ENCODE data around the gene ELOB.

Gene ELOB

DNA sequence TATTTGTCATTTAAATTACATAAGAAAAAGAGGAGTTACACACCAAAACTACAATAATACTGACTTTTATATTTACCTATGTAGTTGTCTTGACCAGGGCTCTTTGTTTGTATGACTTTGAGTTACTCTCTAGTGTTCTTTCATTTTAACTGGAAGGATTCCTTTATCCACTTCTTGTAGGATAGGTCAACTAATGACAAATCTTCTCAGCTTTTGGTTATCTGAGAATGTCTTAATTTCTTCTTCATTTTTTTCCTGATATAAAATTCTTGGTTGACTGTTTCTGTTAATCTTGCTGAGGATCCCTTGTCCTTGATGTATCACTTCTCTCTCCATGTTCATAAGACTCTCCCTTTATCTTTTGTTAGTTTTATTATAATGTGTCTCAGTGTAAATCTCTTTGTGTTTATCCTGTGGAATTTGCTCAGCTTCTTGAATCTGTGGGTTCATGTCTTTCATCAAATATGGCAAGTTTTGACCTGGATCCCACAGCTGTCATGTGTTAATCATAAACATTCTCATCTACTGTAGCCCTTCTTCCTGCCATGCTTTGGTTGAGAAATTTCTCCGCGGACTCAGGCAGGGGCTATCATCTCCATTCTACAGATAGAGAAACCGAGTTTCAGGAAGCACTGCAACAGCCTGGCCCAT is 26.6 kb upstream of the ELOB start:
- H3K9ac ChIP-seq (ENCODE audit: low read length), result no peak overlapping the region
- no peak overlapping the region for H2AK5ac ChIP-seq (ENCODE audit: low read length, severe bottlenecking)
- no peak overlapping the region for H3K14ac ChIP-seq (ENCODE audit: low read length in 2 of 2)
- H3K23ac ChIP-seq (ENCODE audit: low read length in 2 of 2), result no peak overlapping the region
- H3K4me3 ChIP-seq (ENCODE audit: insufficient read depth in 1 of 2, low read depth in 1 of 2, low read length in 2 of 2), result no peak overlapping the region
- H3K27me3 ChIP-seq (ENCODE audit: control insufficient read depth in 1 of 2, insufficient read depth in 1 of 2, low read length in 2 of 2), result peaks cover 13 to 52% of the 10 kb centered on the region in 2 experiments
- no peak overlapping the region for H4K91ac ChIP-seq (ENCODE audit: low read length)
- no peak for DNase-seq
- no peak overlapping the region for H3K4me2 ChIP-seq (ENCODE audit: low read length, poor library complexity, severe bottlenecking)
- H2BK120ac ChIP-seq (ENCODE audit: low read depth, low read length), result no peak overlapping the region
- no peak overlapping the region for H4K8ac ChIP-seq (ENCODE audit: low read length)
- no peak overlapping the region for H2AFZ ChIP-seq (ENCODE audit: low read depth, low read length)
- H3K18ac ChIP-seq (ENCODE audit: low read depth in 1 of 2, low read length in 2 of 2), result no peak overlapping the region
- peaks cover 38% of the 10 kb centered on the region for H3K9me3 ChIP-seq (ENCODE audit: control insufficient read depth, low read length)
- H2BK12ac ChIP-seq (ENCODE audit: low read length in 2 of 2), result no peak overlapping the region
- H3K4ac ChIP-seq (ENCODE audit: low read depth in 1 of 2, low read length in 2 of 2), result no peak overlapping the region
- no peak overlapping the region for H2BK15ac ChIP-seq (ENCODE audit: low read depth, poor library complexity, severe bottlenecking)
- no peaks in the 10 kb centered on the region for H3K36me3 ChIP-seq (ENCODE audit: control insufficient read depth in 1 of 2, insufficient read depth in 2 of 2, low read depth in 1 of 2, low read length in 2 of 2)
- H3K4me1 ChIP-seq (ENCODE audit: control insufficient read depth, insufficient read depth, low read depth, low read length), result no peaks in the 10 kb centered on the region
- H3K27ac ChIP-seq (ENCODE audit: low read length, poor library complexity, severe bottlenecking), result no peak overlapping the region
- no peak overlapping the region for H2BK5ac ChIP-seq (ENCODE audit: low read depth, low read length, poor library complexity, severe bottlenecking)
- H3K79me1 ChIP-seq (replicated peaks; ENCODE audit: low read length, poor library complexity, severe bottlenecking), result no peaks in the 10 kb centered on the region
- 33% methylated on average over 1 of the region's 3 CpGs for WGBS

DNA sequence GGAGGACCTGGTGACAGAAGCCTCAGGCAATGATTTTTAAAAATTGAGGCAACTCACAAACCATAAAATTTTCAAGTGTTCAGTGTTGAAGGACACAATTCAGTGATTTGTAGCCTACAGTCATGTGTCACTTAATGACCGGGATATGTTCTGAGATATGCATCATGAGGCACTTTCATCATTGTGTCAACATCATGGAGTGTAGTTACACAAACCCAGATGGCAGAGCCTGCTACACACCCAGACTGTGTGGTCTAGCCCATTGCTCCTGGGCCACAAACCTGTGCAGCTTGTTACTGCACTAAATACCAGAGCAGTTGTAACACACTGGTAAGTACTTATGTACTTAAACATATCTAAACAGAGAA is 22.8 kb upstream of the ELOB start:
- Histone ChIP-seq H3K9me3 (ENCODE audit: control insufficient read depth, low read length) (peaks cover 22% of the 10 kb centered on the region), H2BK12ac (ENCODE audit: low read length in 2 of 2) (no peak overlapping the region), H3K18ac (ENCODE audit: low read depth in 1 of 2, low read length in 2 of 2) (no peak overlapping the region), H2BK15ac (ENCODE audit: low read depth, poor library complexity, severe bottlenecking) (no peak overlapping the region), H3K79me1 (replicated peaks; ENCODE audit: low read length, poor library complexity, severe bottlenecking) (no peaks in the 10 kb centered on the region), H3K4me1 (ENCODE audit: control insufficient read depth, insufficient read depth, low read depth, low read length) (no peaks in the 10 kb centered on the region), H3K36me3 (ENCODE audit: control insufficient read depth in 1 of 2, insufficient read depth in 2 of 2, low read depth in 1 of 2, low read length in 2 of 2) (no peaks in the 10 kb centered on the region), H3K4me2 (ENCODE audit: low read length, poor library complexity, severe bottlenecking) (no peak overlapping the region), H3K4me3 (ENCODE audit: insufficient read depth in 1 of 2, low read depth in 1 of 2, low read length in 2 of 2) (no peak overlapping the region), H3K27me3 (ENCODE audit: control insufficient read depth in 1 of 2, insufficient read depth in 1 of 2, low read length in 2 of 2) (peaks cover 12 to 27% of the 10 kb centered on the region in 2 experiments), H4K8ac (ENCODE audit: low read length) (no peak overlapping the region), H2BK5ac (ENCODE audit: low read depth, low read length, poor library complexity, severe bottlenecking) (no peak overlapping the region), H3K4ac (ENCODE audit: low read depth in 1 of 2, low read length in 2 of 2) (no peak overlapping the region), H2BK120ac (ENCODE audit: low read depth, low read length) (no peak overlapping the region), H4K91ac (ENCODE audit: low read length) (no peak overlapping the region), H3K9ac (ENCODE audit: low read length) (no peak overlapping the region), H3K14ac (ENCODE audit: low read length in 2 of 2) (no peak overlapping the region), H2AFZ (ENCODE audit: low read depth, low read length) (no peak overlapping the region), H2AK5ac (ENCODE audit: low read length, severe bottlenecking) (no peak overlapping the region), H3K27ac (ENCODE audit: low read length, poor library complexity, severe bottlenecking) (no peak overlapping the region), H3K23ac (ENCODE audit: low read length in 2 of 2) (no peak overlapping the region)
- peak; percentile 35 for DNase-seq
- 60% methylated on average over 1 of the region's 1 CpG for WGBS

DNA sequence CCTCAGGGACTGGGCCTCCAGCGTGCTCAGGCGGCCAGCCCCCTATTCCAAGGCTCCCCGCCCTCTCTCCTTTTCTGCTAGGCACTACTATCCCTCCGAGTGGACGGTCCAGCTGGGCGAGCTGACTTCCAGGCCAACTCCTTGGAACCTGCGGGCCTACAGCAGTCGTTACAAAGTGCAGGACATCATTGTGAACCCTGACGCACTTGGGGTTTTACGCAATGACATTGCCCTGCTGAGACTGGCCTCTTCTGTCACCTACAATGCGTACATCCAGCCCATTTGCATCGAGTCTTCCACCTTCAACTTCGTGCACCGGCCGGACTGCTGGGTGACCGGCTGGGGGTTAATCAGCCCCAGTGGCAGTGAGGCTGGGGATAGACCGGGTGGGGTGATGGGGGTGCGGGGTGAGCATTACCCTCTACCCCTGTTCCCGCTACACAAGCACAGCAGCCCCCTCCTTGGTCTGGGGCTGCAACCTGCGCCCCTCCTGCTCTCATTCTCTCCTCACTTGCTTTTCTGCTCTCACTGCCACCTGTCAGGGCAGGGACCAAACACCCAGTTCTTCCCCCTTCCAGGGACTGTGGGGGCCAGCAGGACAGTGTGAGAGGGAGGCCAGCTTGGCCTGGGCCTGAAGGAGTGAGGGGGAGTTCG is 22.3 kb upstream of the ELOB start:
- DNase-seq, result no peak
- Histone ChIP-seq H3K14ac (ENCODE audit: low read length in 2 of 2) (no peak overlapping the region), H3K36me3 (ENCODE audit: control insufficient read depth in 1 of 2, insufficient read depth in 2 of 2, low read depth in 1 of 2, low read length in 2 of 2) (no peaks in the 10 kb centered on the region), H4K91ac (ENCODE audit: low read length) (no peak overlapping the region), H3K23ac (ENCODE audit: low read length in 2 of 2) (no peak overlapping the region), H3K18ac (ENCODE audit: low read depth in 1 of 2, low read length in 2 of 2) (no peak overlapping the region), H2BK5ac (ENCODE audit: low read depth, low read length, poor library complexity, severe bottlenecking) (no peak overlapping the region), H2BK15ac (ENCODE audit: low read depth, poor library complexity, severe bottlenecking) (no peak overlapping the region), H3K4me1 (ENCODE audit: control insufficient read depth, insufficient read depth, low read depth, low read length) (no peaks in the 10 kb centered on the region), H2BK120ac (ENCODE audit: low read depth, low read length) (no peak overlapping the region), H3K9ac (ENCODE audit: low read length) (no peak overlapping the region), H2AK5ac (ENCODE audit: low read length, severe bottlenecking) (no peak overlapping the region), H3K27ac (ENCODE audit: low read length, poor library complexity, severe bottlenecking) (no peak overlapping the region), H4K8ac (ENCODE audit: low read length) (no peak overlapping the region), H3K4me3 (ENCODE audit: insufficient read depth in 1 of 2, low read depth in 1 of 2, low read length in 2 of 2) (no peak overlapping the region), H2AFZ (ENCODE audit: low read depth, low read length) (no peak overlapping the region), H3K4me2 (ENCODE audit: low read length, poor library complexity, severe bottlenecking) (no peak overlapping the region), H3K4ac (ENCODE audit: low read depth in 1 of 2, low read length in 2 of 2) (no peak overlapping the region), H3K27me3 (ENCODE audit: control insufficient read depth in 1 of 2, insufficient read depth in 1 of 2, low read length in 2 of 2) (peaks cover 10 to 31% of the 10 kb centered on the region in 2 experiments), H3K79me1 (replicated peaks; ENCODE audit: low read length, poor library complexity, severe bottlenecking) (no peaks in the 10 kb centered on the region), H2BK12ac (ENCODE audit: low read length in 2 of 2) (no peak overlapping the region), H3K9me3 (ENCODE audit: control insufficient read depth, low read length) (peaks cover 16% of the 10 kb centered on the region)
- 87% methylated on average over 18 of the region's 21 CpGs for WGBS

DNA sequence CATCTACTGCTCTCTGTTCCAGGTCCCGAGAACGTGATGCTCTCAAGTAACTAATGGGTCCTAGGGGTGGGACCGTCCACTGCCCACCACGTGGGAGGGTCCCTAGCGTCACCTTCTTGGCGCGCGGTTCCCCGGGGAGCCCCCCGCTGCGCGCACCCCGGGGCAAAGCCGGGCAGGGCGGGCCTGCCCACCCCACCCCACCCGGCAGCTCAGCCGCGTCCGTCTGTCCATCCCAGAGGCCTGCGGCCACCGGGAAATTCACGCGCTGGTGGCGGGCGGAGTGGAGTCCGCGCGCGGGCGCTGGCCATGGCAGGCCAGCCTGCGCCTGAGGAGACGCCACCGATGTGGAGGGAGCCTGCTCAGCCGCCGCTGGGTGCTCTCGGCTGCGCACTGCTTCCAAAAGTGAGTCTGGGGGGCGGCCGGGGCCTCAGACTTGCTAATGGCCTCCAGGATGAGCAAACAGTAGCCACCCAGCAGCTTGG is 21.7 kb upstream of the ELOB start:
- Histone ChIP-seq H2AK5ac (ENCODE audit: low read length, severe bottlenecking) (no peak overlapping the region), H4K8ac (ENCODE audit: low read length) (no peak overlapping the region), H3K36me3 (ENCODE audit: control insufficient read depth in 1 of 2, insufficient read depth in 2 of 2, low read depth in 1 of 2, low read length in 2 of 2) (no peaks in the 10 kb centered on the region), H3K9me3 (ENCODE audit: control insufficient read depth, low read length) (peaks cover 11% of the 10 kb centered on the region), H2BK15ac (ENCODE audit: low read depth, poor library complexity, severe bottlenecking) (peak overlapping the region; percentile 52), H3K27me3 (ENCODE audit: control insufficient read depth in 1 of 2, insufficient read depth in 1 of 2, low read length in 2 of 2) (peaks cover 7 to 28% of the 10 kb centered on the region in 2 experiments), H3K79me1 (replicated peaks; ENCODE audit: low read length, poor library complexity, severe bottlenecking) (no peaks in the 10 kb centered on the region), H3K27ac (ENCODE audit: low read length, poor library complexity, severe bottlenecking) (no peak overlapping the region), H3K4ac (ENCODE audit: low read depth in 1 of 2, low read length in 2 of 2) (no peak overlapping the region), H2BK5ac (ENCODE audit: low read depth, low read length, poor library complexity, severe bottlenecking) (no peak overlapping the region), H3K4me2 (ENCODE audit: low read length, poor library complexity, severe bottlenecking) (no peak overlapping the region), H2AFZ (ENCODE audit: low read depth, low read length) (no peak overlapping the region), H3K9ac (ENCODE audit: low read length) (no peak overlapping the region), H2BK12ac (ENCODE audit: low read length in 2 of 2) (no peak overlapping the region), H3K23ac (ENCODE audit: low read length in 2 of 2) (no peak overlapping the region), H3K4me3 (ENCODE audit: insufficient read depth in 1 of 2, low read depth in 1 of 2, low read length in 2 of 2) (no peak overlapping the region), H3K18ac (ENCODE audit: low read depth in 1 of 2, low read length in 2 of 2) (no peak overlapping the region), H3K14ac (ENCODE audit: low read length in 2 of 2) (no peak overlapping the region), H2BK120ac (ENCODE audit: low read depth, low read length) (no peak overlapping the region), H4K91ac (ENCODE audit: low read length) (no peak overlapping the region), H3K4me1 (ENCODE audit: control insufficient read depth, insufficient read depth, low read depth, low read length) (no peaks in the 10 kb centered on the region)
- 93% methylated on average over 39 of the region's 39 CpGs for WGBS
- no peak for DNase-seq
